HUES48 (cell line): ENCODE measurements around the gene ORAI1.

Experiments
- H3K27ac ChIP-seq: one replicate; pipeline ENCODE4 v1.7.0; 2013; ENCODE audit warnings: low read depth, low read length, inconsistent platforms
- H3K27me3 ChIP-seq: 2 replicates; pipeline ENCODE4 v1.6.1; 2013; ENCODE audit warnings: mild to moderate bottlenecking, low read length; ENCODE audit not compliant: control insufficient read depth, insufficient read depth
- H3K36me3 ChIP-seq: 2 replicates; pipeline ENCODE4 v1.6.1; 2013; ENCODE audit warnings: low read length; ENCODE audit not compliant: control insufficient read depth, insufficient read depth
- H3K4me1 ChIP-seq: 2 replicates; pipeline ENCODE4 v1.6.1; 2013; ENCODE audit warnings: mild to moderate bottlenecking, low read length; ENCODE audit not compliant: control insufficient read depth, insufficient read depth
- H3K4me3 ChIP-seq: 2 replicates; pipeline ENCODE4 v1.5.1; 2013; ENCODE audit warnings: mild to moderate bottlenecking, low read depth, low read length
- H3K9ac ChIP-seq: 2 replicates; pipeline ENCODE4 v1.6.1; 2013; ENCODE audit warnings: mild to moderate bottlenecking, low read depth, low read length, moderate library complexity
- H3K9me3 ChIP-seq: 2 replicates; pipeline ENCODE4 v1.6.1; 2013; ENCODE audit warnings: low read length; ENCODE audit not compliant: control insufficient read depth, insufficient read depth

ORAI1 gene

GRCh38 chr12:121610239-121611149 is 15.8 kb upstream of the ORAI1 start:
- no peak overlapping the region for H3K9ac ChIP-seq
- H3K27ac ChIP-seq: peak overlapping the region; percentile 28
- H3K4me3 ChIP-seq: no peak overlapping the region

GRCh38 chr12:121611306-121611705 is 15.0 kb upstream of the ORAI1 start:
- Histone ChIP-seq H3K9me3 (no peaks in the 10 kb centered on the region), H3K9ac (no peak overlapping the region)

More at GRCh38 chr12:121610239-121611149, 15.8 kb upstream of the ORAI1 start:
- H3K4me1 ChIP-seq: no peaks in the 10 kb centered on the region; the same call in 1 of the 2 replicates
- H3K36me3 ChIP-seq: no peaks in the 10 kb centered on the region
- H3K27me3 ChIP-seq: no peaks in the 10 kb centered on the region
- no peaks in the 10 kb centered on the region for H3K9me3 ChIP-seq

GRCh38 chr12:121613462-121613861 is 12.9 kb upstream of the ORAI1 start:
- no peaks in the 10 kb centered on the region for H3K36me3 ChIP-seq
- H3K27ac ChIP-seq: no peak overlapping the region
- no peaks in the 10 kb centered on the region; the same call in 1 of the 2 replicates for H3K4me1 ChIP-seq
- H3K27me3 ChIP-seq: no peaks in the 10 kb centered on the region
- H3K9ac ChIP-seq: no peak overlapping the region
- no peaks in the 10 kb centered on the region for H3K9me3 ChIP-seq
- no peak overlapping the region for H3K4me3 ChIP-seq

More at GRCh38 chr12:121611306-121611705, 15.0 kb upstream of the ORAI1 start:
- H3K27me3 ChIP-seq: no peaks in the 10 kb centered on the region
- H3K4me3 ChIP-seq: no peak overlapping the region
- no peaks in the 10 kb centered on the region for H3K36me3 ChIP-seq
- H3K27ac ChIP-seq: no peak overlapping the region
- no peaks in the 10 kb centered on the region; the same call in 1 of the 2 replicates for H3K4me1 ChIP-seq

- H3K27me3 ChIP-seq: no peaks in the 10 kb centered on the region
- no peaks in the 10 kb centered on the region for H3K9me3 ChIP-seq
- H3K36me3 ChIP-seq: no peaks in the 10 kb centered on the region
- no peak overlapping the region for H3K4me3 ChIP-seq
- H3K9ac ChIP-seq: no peak overlapping the region
- peaks cover 1% of the 10 kb centered on the region; the same call in 1 of the 2 replicates for H3K4me1 ChIP-seq
- no peak overlapping the region for H3K27ac ChIP-seq
Measured at GRCh38 chr12:121614872-121615467, 11.4 kb upstream of the ORAI1 start.

- Histone ChIP-seq H3K27me3 (no peaks in the 10 kb centered on the region), H3K9me3 (no peaks in the 10 kb centered on the region), H3K9ac (no peak overlapping the region), H3K4me1 (peaks cover 4% of the 10 kb centered on the region; the same call in 1 of the 2 replicates), H3K36me3 (no peaks in the 10 kb centered on the region), H3K27ac (no peak overlapping the region), H3K4me3 (no peak overlapping the region)
Measured at GRCh38 chr12:121618659-121619233, 7.6 kb upstream of the ORAI1 start.

- Histone ChIP-seq H3K27ac (peak overlapping the region; percentile 88), H3K9ac (no peak overlapping the region)
Measured at GRCh38 chr12:121620333-121620891, 5.9 kb upstream of the ORAI1 start.

GRCh38 chr12:121626853-121627640 is 717 bp downstream of the ORAI1 start:
- peaks cover 13% of the 10 kb centered on the region; the same call in 1 of the 2 replicates for H3K36me3 ChIP-seq
- peak overlapping the region; percentile 61 for H3K9ac ChIP-seq
- peak overlapping the region; percentile 85 for H3K4me3 ChIP-seq
- no peaks in the 10 kb centered on the region for H3K27me3 ChIP-seq
- H3K9me3 ChIP-seq: no peaks in the 10 kb centered on the region
- H3K27ac ChIP-seq: peak overlapping the region; percentile 87
- H3K4me1 ChIP-seq: peaks cover 28% of the 10 kb centered on the region

More at GRCh38 chr12:121620333-121620891, 5.9 kb upstream of the ORAI1 start:
- no peaks in the 10 kb centered on the region for H3K36me3 ChIP-seq
- peaks cover 9% of the 10 kb centered on the region for H3K4me1 ChIP-seq
- no peak overlapping the region for H3K4me3 ChIP-seq
- no peaks in the 10 kb centered on the region for H3K27me3 ChIP-seq
- no peaks in the 10 kb centered on the region for H3K9me3 ChIP-seq

GRCh38 chr12:121628037-121628436 is 1.7 kb downstream of the ORAI1 start:
- H3K9ac ChIP-seq: 0 out of 2 replicates have a peak overlapping the region, but pooled peaks have one; percentile 14

GRCh38 chr12:121628536-121628935 is 2.2 kb downstream of the ORAI1 start:
- peaks cover 42% of the 10 kb centered on the region for H3K4me1 ChIP-seq
- H3K4me3 ChIP-seq: peak overlapping the region; percentile 85; the same call in 1 of the 2 replicates
- H3K9me3 ChIP-seq: no peaks in the 10 kb centered on the region
- no peak overlapping the region for H3K9ac ChIP-seq
- no peaks in the 10 kb centered on the region for H3K27me3 ChIP-seq
- H3K27ac ChIP-seq: peak overlapping the region; percentile 87
- peaks cover 13% of the 10 kb centered on the region; the same call in 1 of the 2 replicates for H3K36me3 ChIP-seq

More at GRCh38 chr12:121628037-121628436, 1.7 kb downstream of the ORAI1 start:
- peaks cover 13% of the 10 kb centered on the region; the same call in 1 of the 2 replicates for H3K36me3 ChIP-seq
- H3K27ac ChIP-seq: peak overlapping the region; percentile 87
- no peaks in the 10 kb centered on the region for H3K9me3 ChIP-seq
- H3K4me1 ChIP-seq: peaks cover 38% of the 10 kb centered on the region
- no peaks in the 10 kb centered on the region for H3K27me3 ChIP-seq
- H3K4me3 ChIP-seq: peak overlapping the region; percentile 85

- Histone ChIP-seq H3K4me3 (no peak overlapping the region), H3K27me3 (no peaks in the 10 kb centered on the region), H3K4me1 (peaks cover 36% of the 10 kb centered on the region), H3K9me3 (no peaks in the 10 kb centered on the region), H3K9ac (no peak overlapping the region), H3K27ac (peak overlapping the region; percentile 50), H3K36me3 (peaks cover 13% of the 10 kb centered on the region; the same call in 1 of the 2 replicates)
Measured at GRCh38 chr12:121630791-121631355, 4.5 kb downstream of the ORAI1 start.
